HL-60/S4 treated with retinoic acid at 250 ng/mL for 4 days and 3 days (cell line): Measurements from ENCODE around the gene BRAT1.

Experiments
- in situ Hi-C: fragments of 300-500 bp; cut with MboI; formaldehyde crosslinking; loops from 2 replicates; pipeline ENCODE4 v1.7.0; 2022; ENCODE audit warnings: low sequenced_read_pairs

The BRAT1 gene

GRCh38 chr7:2585446-2585845, 30.1 kb upstream of the BRAT1 start:
- in situ Hi-C loops = no loop called here

GRCh38 chr7:2583798-2584580, 28.7 kb upstream of the BRAT1 start:
- in situ Hi-C loops = no loop called here

GRCh38 chr7:2582006-2582735, 26.8 kb upstream of the BRAT1 start:
- in situ Hi-C loops = no loop called here

GRCh38 chr7:2580636-2581035, 25.3 kb upstream of the BRAT1 start:
- in situ Hi-C loops = no loop called here

- in situ Hi-C loops = no loop called here
Observed at GRCh38 chr7:2577914-2578680, 22.8 kb upstream of the BRAT1 start.

- in situ Hi-C loops = no loop called here
Observed at GRCh38 chr7:2576742-2577491, 21.6 kb upstream of the BRAT1 start.

GRCh38 chr7:2575733-2576340, 20.5 kb upstream of the BRAT1 start:
- in situ Hi-C loops = no loop called here

GRCh38 chr7:2575046-2575732, 19.9 kb upstream of the BRAT1 start:
- in situ Hi-C loops = no loop called here

GRCh38 chr7:2573761-2574160, 18.4 kb upstream of the BRAT1 start:
- in situ Hi-C loops = no loop called here

GRCh38 chr7:2572101-2572842, 16.9 kb upstream of the BRAT1 start:
- in situ Hi-C loops = no loop called here

- in situ Hi-C loops = no loop called here
Observed at GRCh38 chr7:2571409-2571808, 16.1 kb upstream of the BRAT1 start.

- in situ Hi-C loops = no loop called here
Observed at GRCh38 chr7:2570021-2570420, 14.7 kb upstream of the BRAT1 start.

GRCh38 chr7:2569421-2569820, 14.1 kb upstream of the BRAT1 start:
- in situ Hi-C loops = no loop called here

- in situ Hi-C loops = no loop called here
Observed at GRCh38 chr7:2568521-2569223, 13.3 kb upstream of the BRAT1 start.

- in situ Hi-C loops = no loop called here
Observed at GRCh38 chr7:2567679-2568278, 12.5 kb upstream of the BRAT1 start.

GRCh38 chr7:2566890-2567678, 11.8 kb upstream of the BRAT1 start:
- in situ Hi-C loops = no loop called here

GRCh38 chr7:2566348-2566889, 11.1 kb upstream of the BRAT1 start:
- in situ Hi-C loops = no loop called here
